Measurements from ENCODE around the gene MFN2. TPM values are rescaled to one million over a fixed set of nuclear protein-coding genes. Genes with fewer than 3 reads are reported as not detected.

The MFN2 gene
- total RNA-seq, 1 experiment from 2014 or later, result 104 TPM

- POLR2A ChIA-PET, result interaction anchor here (0.7 to 1.0 kb wide), 4 partner anchors 17 to 115 kb away, joined by 4 to 14 read pairs (median 7); no protein-coding TSS in a partner anchor
- Histone ChIP-seq H3K27me3 (ENCODE audit: control insufficient read depth, insufficient read depth, low read length) (no peaks in the 10 kb centered on the region), H3K4me1 (ENCODE audit: control insufficient read depth, insufficient read depth, low read length) (no peaks in the 10 kb centered on the region), H3K27ac (ENCODE audit: low read length) (no peak overlapping the region), H3K4me3 (ENCODE audit: low read depth in 2 of 2, low read length in 2 of 2) (no peak overlapping the region), H3K9me3 (ENCODE audit: control insufficient read depth, insufficient read depth, low read depth, low read length) (no peaks in the 10 kb centered on the region; the same call in 1 of the 2 replicates), H3K36me3 (ENCODE audit: control insufficient read depth, insufficient read depth, low read length) (no peaks in the 10 kb centered on the region)
- ATAC-seq (peak; percentile 36; the same call in 1 of the 2 replicates), DNase-seq (ENCODE audit: low read depth, low spot score) (no peak)
- CTCF ChIA-PET, result no interaction called here
- TF ChIP-seq SIN3A (IDR thresholded peaks at IDR 0.05; ENCODE audit: borderline replicate concordance, insufficient read depth, low read depth, low read length) (no peak), REST (IDR thresholded peaks at IDR 0.05; ENCODE audit: insufficient read depth in 1 of 2, low read depth in 2 of 2, low read length in 1 of 2) (no peak), TCF7L2 (IDR thresholded peaks at IDR 0.05; ENCODE audit: low read depth, low read length) (no peak), POLR2AphosphoS5 (IDR thresholded peaks at IDR 0.05; ENCODE audit: low read depth, low read length) (no peak)
- TF ChIP-seq, protein P1, sequence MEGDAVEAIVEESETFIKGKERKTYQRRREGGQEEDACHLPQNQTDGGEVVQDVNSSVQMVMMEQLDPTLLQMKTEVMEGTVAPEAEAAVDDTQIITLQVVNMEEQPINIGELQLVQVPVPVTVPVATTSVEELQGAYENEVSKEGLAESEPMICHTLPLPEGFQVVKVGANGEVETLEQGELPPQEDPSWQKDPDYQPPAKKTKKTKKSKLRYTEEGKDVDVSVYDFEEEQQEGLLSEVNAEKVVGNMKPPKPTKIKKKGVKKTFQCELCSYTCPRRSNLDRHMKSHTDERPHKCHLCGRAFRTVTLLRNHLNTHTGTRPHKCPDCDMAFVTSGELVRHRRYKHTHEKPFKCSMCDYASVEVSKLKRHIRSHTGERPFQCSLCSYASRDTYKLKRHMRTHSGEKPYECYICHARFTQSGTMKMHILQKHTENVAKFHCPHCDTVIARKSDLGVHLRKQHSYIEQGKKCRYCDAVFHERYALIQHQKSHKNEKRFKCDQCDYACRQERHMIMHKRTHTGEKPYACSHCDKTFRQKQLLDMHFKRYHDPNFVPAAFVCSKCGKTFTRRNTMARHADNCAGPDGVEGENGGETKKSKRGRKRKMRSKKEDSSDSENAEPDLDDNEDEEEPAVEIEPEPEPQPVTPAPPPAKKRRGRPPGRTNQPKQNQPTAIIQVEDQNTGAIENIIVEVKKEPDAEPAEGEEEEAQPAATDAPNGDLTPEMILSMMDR (IDR thresholded peaks at IDR 0.05), result no peak
- intact Hi-C loops (cut with micrococcal nuclease; ENCODE audit: unreplicated experiment) (no loop called here), in situ Hi-C loops (cut with HindIII; ENCODE audit: low pct_unique_long_range_greater_than_20kb, low sequenced_read_pairs) (no loop called here)
- TSS peak; percentile 59 for BruUV-seq (replicated peaks)
Measured at GRCh38 chr1:11946647-11947046, 33.6 kb upstream of the MFN2 start.

DNA sequence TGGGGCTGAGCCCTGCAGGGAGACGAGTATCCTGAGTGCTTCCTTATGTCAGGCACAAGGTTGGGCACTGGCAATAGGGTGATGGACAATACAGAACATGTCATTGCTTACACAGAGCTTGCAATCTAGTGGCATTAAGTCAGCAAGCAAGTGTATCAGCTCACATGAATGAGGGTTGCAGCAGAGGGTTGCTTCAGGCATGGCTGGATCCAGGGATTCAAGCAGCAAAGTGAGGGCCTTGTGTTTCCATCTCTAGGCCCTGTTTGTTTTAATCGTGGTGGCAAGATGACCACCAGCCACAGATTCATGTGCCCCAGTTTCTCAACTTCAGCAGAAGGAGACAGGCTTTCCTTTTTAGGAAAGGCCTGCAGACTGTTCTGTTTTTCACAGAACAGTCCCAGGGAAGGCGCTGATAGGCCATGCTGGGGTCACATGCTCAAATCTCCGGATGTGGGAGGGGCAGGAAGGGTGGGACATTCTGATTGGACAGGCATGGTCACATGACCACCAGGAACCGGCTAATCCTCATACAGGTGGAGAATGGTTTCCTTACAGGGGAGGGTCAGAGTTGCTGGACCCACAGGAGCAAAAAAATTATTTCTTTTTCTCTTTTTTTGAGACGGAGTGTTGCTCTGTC, 31.3 kb upstream of the MFN2 start:
- CTCF ChIA-PET, result no interaction called here
- Histone ChIP-seq H3K9me3 (ENCODE audit: control insufficient read depth, insufficient read depth, low read depth, low read length) (no peaks in the 10 kb centered on the region; the same call in 1 of the 2 replicates), H3K36me3 (ENCODE audit: control insufficient read depth, insufficient read depth, low read length) (no peaks in the 10 kb centered on the region), H3K27ac (ENCODE audit: low read length) (no peak overlapping the region), H3K4me1 (ENCODE audit: control insufficient read depth, insufficient read depth, low read length) (no peaks in the 10 kb centered on the region), H3K4me3 (ENCODE audit: low read depth in 2 of 2, low read length in 2 of 2) (no peak overlapping the region), H3K27me3 (ENCODE audit: control insufficient read depth, insufficient read depth, low read length) (no peaks in the 10 kb centered on the region)
- BruUV-seq (replicated peaks), result no TSS peak
- ATAC-seq (peak; percentile 47; the same call in 1 of the 2 replicates), DNase-seq (ENCODE audit: low read depth, low spot score) (no peak)
- POLR2A ChIA-PET, result interaction anchor here (0.8 kb wide), 1 partner anchor 40 kb away, joined by 3 read pairs; no protein-coding TSS in a partner anchor
- intact Hi-C loops (cut with micrococcal nuclease; ENCODE audit: unreplicated experiment) (no loop called here), in situ Hi-C loops (cut with HindIII; ENCODE audit: low pct_unique_long_range_greater_than_20kb, low sequenced_read_pairs) (no loop called here)
- TF ChIP-seq POLR2AphosphoS5 (IDR thresholded peaks at IDR 0.05; ENCODE audit: low read depth, low read length) (no peak; the same call in 1 of the 2 replicates), REST (IDR thresholded peaks at IDR 0.05; ENCODE audit: insufficient read depth in 1 of 2, low read depth in 2 of 2, low read length in 1 of 2) (no peak)
